B cell (primary cell): Measurements from ENCODE around the gene TTLL5. TPM values are rescaled to one million over a fixed set of nuclear protein-coding genes. Genes with fewer than 3 reads are reported as not detected.

Experiments used
- ATAC-seq: fragments of 200-7000 bp; cut with Tn5 transposase; one replicate; pipeline ENCODE4 v1.10.0; 2021; ENCODE audit warnings: low read depth, mild to moderate bottlenecking, moderate number of reproducible peaks, moderate library complexity
- CTCF ChIA-PET: fragments of 350-600 bp; sonication (Branson Sonifier 250); formaldehyde crosslinking; loops from one replicate; lab custom pipeline; 2021; ENCODE audit warnings: antibody characterized with exemption, inconsistent platforms; lab: Charles Lee
- POLR2A ChIA-PET: fragments of 350-600 bp; sonication (Branson Sonifier 250); formaldehyde crosslinking; loops from one replicate; lab custom pipeline; 2021; ENCODE audit warnings: antibody characterized with exemption; lab: Charles Lee
- DNase-seq: peaks from one replicate; pipeline ENCODE4 v3.0.0; 2013
- H2AFZ ChIP-seq: 2 replicates; pipeline ENCODE4 v1.6.1; 2012; ENCODE audit warnings: mild to moderate bottlenecking, low read depth, low read length; ENCODE audit not compliant: insufficient read depth, poor library complexity, severe bottlenecking
- H3K27ac ChIP-seq, 2 donors: 1 replicate in 1 of 2; 2 replicates in 1 of 2; pipeline ENCODE4 v1.5.1; 2012 to 2013; ENCODE audit warnings: low read length in 2 of 2, mild to moderate bottlenecking in 2 of 2, moderate library complexity in 1 of 2
- H3K27me3 ChIP-seq, 4 experiments: fragments of 200-600 bp in 1 of 4; sonication (generic) in 1 of 4; replicated peaks in 1 of 4; 1 replicate in 2 of 4; 2 replicates in 2 of 4; pipeline versions ENCODE4 v1.6.1 to v1.7.0; 2013 to 2016; ENCODE audit warnings: low read length in 3 of 4, mild to moderate bottlenecking in 2 of 4, mixed read lengths in 1 of 4, moderate library complexity in 1 of 4; ENCODE audit not compliant: insufficient read depth in 4 of 4, control insufficient read depth in 3 of 4; ENCODE audit errors: control extremely low read depth in 1 of 4
- H3K36me3 ChIP-seq, 2 experiments: replicated peaks in 1 of 2; 1 replicate in 1 of 2; 2 replicates in 1 of 2; pipeline versions ENCODE4 v1.6.1 to v1.7.1; 2013; ENCODE audit warnings: low read length in 1 of 2; ENCODE audit not compliant: insufficient read depth in 2 of 2, control insufficient read depth in 1 of 2; ENCODE audit errors: control extremely low read depth in 1 of 2, extremely low read depth in 1 of 2
- H3K4me1 ChIP-seq, 2 donors: fragments of 200-600 bp in 1 of 2; sonication (generic) in 1 of 2; 1 replicate in 1 of 2; 2 replicates in 1 of 2; pipeline versions ENCODE4 v1.5.1 to v1.6.1; 2013 to 2017; ENCODE audit warnings: low read length in 2 of 2; ENCODE audit not compliant: control insufficient read depth in 2 of 2, insufficient read depth in 2 of 2
- H3K4me2 ChIP-seq: replicated peaks from 2 replicates; pipeline ENCODE3; 2012; ENCODE audit warnings: mild to moderate bottlenecking, low read depth, low read length; ENCODE audit not compliant: poor library complexity, severe bottlenecking
- H3K4me3 ChIP-seq, 5 experiments: fragments of 200-600 bp in 1 of 5; sonication (generic) in 1 of 5; 1 replicate in 3 of 5; 2 replicates in 2 of 5; pipeline versions ENCODE4 v1.5.1 to v1.7.0; 2011 to 2016; ENCODE audit warnings: low read length in 4 of 5, mild to moderate bottlenecking in 4 of 5, low read depth in 2 of 5, control low read depth in 1 of 5, moderate library complexity in 1 of 5; ENCODE audit not compliant: insufficient read depth in 1 of 5; ENCODE audit errors: control extremely low read depth in 1 of 5, extremely low read depth in 1 of 5
- H3K79me2 ChIP-seq: fragments of 200-600 bp; sonication (generic); one replicate; pipeline ENCODE4 v1.6.0; 2016; ENCODE audit warnings: low read length; ENCODE audit not compliant: control insufficient read depth, insufficient read depth
- H3K9ac ChIP-seq: fragments of 200-600 bp; sonication (generic); 2 replicates; pipeline ENCODE4 v1.6.1; 2017; ENCODE audit warnings: mild to moderate bottlenecking, low read length, moderate library complexity
- H3K9me3 ChIP-seq, 3 donors: one replicate each; pipeline versions ENCODE4 v1.6.1 to v1.7.1; 2013; ENCODE audit warnings: low read length in 2 of 3; ENCODE audit not compliant: control insufficient read depth in 2 of 3, insufficient read depth in 1 of 3; ENCODE audit errors: control extremely low read depth in 1 of 3
- H4K20me1 ChIP-seq: 2 replicates; pipeline ENCODE4 v1.6.0; 2012; ENCODE audit warnings: mild to moderate bottlenecking, low read length; ENCODE audit not compliant: insufficient read depth, control insufficient read depth, poor library complexity, severe bottlenecking
- H3K27ac Mint-ChIP-seq: one replicate; pipeline ENCODE4 v1.8.0; 2021; ENCODE audit warnings: mixed read lengths
- H3K27me3 Mint-ChIP-seq: one replicate; pipeline ENCODE4 v1.8.0; 2021; ENCODE audit warnings: mixed read lengths
- H3K4me1 Mint-ChIP-seq: one replicate; pipeline ENCODE4 v1.8.0; 2021; ENCODE audit warnings: mixed read lengths
- H3K4me3 Mint-ChIP-seq: one replicate; pipeline ENCODE4 v1.8.0; 2021; ENCODE audit warnings: mixed read lengths
- H3K9me3 Mint-ChIP-seq: one replicate; pipeline ENCODE4 v1.8.0; 2022; ENCODE audit warnings: mixed read lengths; ENCODE audit not compliant: insufficient read depth
- EZH2 ChIP-seq: IDR thresholded peaks from 2 replicates; pipeline ENCODE4 v1.6.1; 2012; ENCODE audit warnings: borderline replicate concordance, low read depth, mild to moderate bottlenecking, moderate library complexity, low read length; ENCODE audit not compliant: insufficient read depth, poor library complexity, severe bottlenecking
- WGBS: methylation state at CpG from one replicate; pipeline ENCODE4 v1.1.5; 2013; ENCODE audit warnings: missing lambda C conversion rate; ENCODE audit not compliant: insufficient coverage; 5-methylcytosine and 5-hydroxymethylcytosine counted together
- intact Hi-C: fragments of 100-400 bp; cut with micrococcal nuclease; formaldehyde crosslinking; loops from one replicate; pipeline ENCODE4 v1.10.0; 2022
- polyA plus RNA-seq: library from polyadenylated mRNA; depleted of rRNA; stranded (reverse); fragments of >200 nt; gene quantifications from 2 replicates; pipeline ENCODE4 v1.2.3, GENCODE V29; 2012
- total RNA-seq, 2 donors: library from RNA; stranded (reverse); fragments of 120-200 nt in 1 of 2; gene quantifications; 1 replicate in 1 of 2; 2 replicates in 1 of 2; pipeline versions ENCODE4 v1.2.3 to v1.2.4, GENCODE V29; 2013 to 2022
- TF ChIP-seq, protein P1 (sequence below): fragments of 200-600 bp; IDR thresholded peaks from one replicate; pipeline ENCODE4 v1.8.0; 2022; ENCODE audit warnings: antibody characterized with exemption, mild to moderate bottlenecking

Gene TTLL5
- total and polyA plus RNA-seq, 2 donors (not counting 1 experiment from before 2014, with no cell fraction given): 10.9 to 50.9 TPM

GRCh38 chr14:75626863-75627262, 34.2 kb upstream of the TTLL5 start:
- Histone ChIP-seq H3K9ac (no peak overlapping the region), H3K9me3 (peaks cover 0 to 4% (median 0%) of the 10 kb centered on the region in 3 donors), H4K20me1 (no peaks in the 10 kb centered on the region), H3K27ac (no peak overlapping the region), H2AFZ (no peak overlapping the region), H3K79me2 (no peaks in the 10 kb centered on the region), H3K27me3 (peaks cover 0 to 19% (median 14%) of the 10 kb centered on the region in 4 experiments), H3K4me1 (peaks cover 9 to 11% of the 10 kb centered on the region in 2 donors), H3K4me3 (no peak overlapping the region), H3K4me2 (no peak overlapping the region), H3K36me3 (no peaks in the 10 kb centered on the region)
- WGBS: 100% methylated on average over 1 of the region's 3 CpGs
- CTCF ChIA-PET: interaction anchor here (1.4 kb wide), 1 partner anchor 10 kb away, joined by 4 read pairs; no protein-coding TSS in a partner anchor
- no peak overlapping the region for H3K4me3 Mint-ChIP-seq
- ATAC-seq (no peak), DNase-seq (no peak)
- intact Hi-C loops: no loop called here
- peaks cover 14% of the 10 kb centered on the region for H3K4me1 Mint-ChIP-seq
- POLR2A ChIA-PET: no interaction called here
- peaks cover 30% of the 10 kb centered on the region for H3K27me3 Mint-ChIP-seq
- no peaks in the 10 kb centered on the region for H3K9me3 Mint-ChIP-seq
- H3K27ac Mint-ChIP-seq: no peak overlapping the region
- TF ChIP-seq, protein P1, sequence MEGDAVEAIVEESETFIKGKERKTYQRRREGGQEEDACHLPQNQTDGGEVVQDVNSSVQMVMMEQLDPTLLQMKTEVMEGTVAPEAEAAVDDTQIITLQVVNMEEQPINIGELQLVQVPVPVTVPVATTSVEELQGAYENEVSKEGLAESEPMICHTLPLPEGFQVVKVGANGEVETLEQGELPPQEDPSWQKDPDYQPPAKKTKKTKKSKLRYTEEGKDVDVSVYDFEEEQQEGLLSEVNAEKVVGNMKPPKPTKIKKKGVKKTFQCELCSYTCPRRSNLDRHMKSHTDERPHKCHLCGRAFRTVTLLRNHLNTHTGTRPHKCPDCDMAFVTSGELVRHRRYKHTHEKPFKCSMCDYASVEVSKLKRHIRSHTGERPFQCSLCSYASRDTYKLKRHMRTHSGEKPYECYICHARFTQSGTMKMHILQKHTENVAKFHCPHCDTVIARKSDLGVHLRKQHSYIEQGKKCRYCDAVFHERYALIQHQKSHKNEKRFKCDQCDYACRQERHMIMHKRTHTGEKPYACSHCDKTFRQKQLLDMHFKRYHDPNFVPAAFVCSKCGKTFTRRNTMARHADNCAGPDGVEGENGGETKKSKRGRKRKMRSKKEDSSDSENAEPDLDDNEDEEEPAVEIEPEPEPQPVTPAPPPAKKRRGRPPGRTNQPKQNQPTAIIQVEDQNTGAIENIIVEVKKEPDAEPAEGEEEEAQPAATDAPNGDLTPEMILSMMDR: no peak
- no peak for TF ChIP-seq EZH2

DNA sequence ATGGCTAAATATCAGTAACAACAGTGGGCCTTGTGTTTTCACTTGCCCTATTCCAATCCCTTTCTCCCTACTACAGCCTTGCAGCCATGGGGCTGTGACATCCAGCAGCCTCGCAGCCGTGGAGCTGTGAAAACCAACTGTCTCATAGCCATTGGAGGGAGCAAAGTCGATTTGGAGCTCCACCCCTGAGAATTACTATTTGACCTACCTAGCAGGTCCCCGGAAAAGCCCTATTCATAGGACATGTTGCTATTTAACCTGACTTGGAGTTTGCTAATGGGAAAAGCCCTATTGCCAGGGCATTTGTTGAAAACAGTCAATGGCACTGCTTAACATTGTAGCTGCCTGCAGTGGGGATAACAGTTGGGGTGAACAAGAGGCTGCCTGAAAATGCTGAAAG, 33.6 kb upstream of the TTLL5 start:
- WGBS: 100% methylated on average over 2 of the region's 4 CpGs

More for the DNA sequence above, 33.6 kb upstream of the TTLL5 start:
- Histone ChIP-seq H3K36me3 (no peaks in the 10 kb centered on the region), H3K79me2 (no peaks in the 10 kb centered on the region), H2AFZ (no peak overlapping the region), H3K4me1 (peaks cover 9 to 11% of the 10 kb centered on the region in 2 donors), H3K27me3 (peaks cover 0 to 15% (median 12%) of the 10 kb centered on the region in 4 experiments), H3K4me2 (no peak overlapping the region), H3K4me3 (no peak overlapping the region), H3K27ac (no peak overlapping the region), H3K9me3 (peaks cover 0 to 4% (median 0%) of the 10 kb centered on the region in 3 donors), H4K20me1 (no peaks in the 10 kb centered on the region), H3K9ac (no peak overlapping the region)
- ChIA-PET POLR2A (no interaction called here), CTCF (interaction anchor here (1.4 to 2.0 kb wide), 2 partner anchors 10 to 27 kb away, joined by 4 to 5 read pairs; no protein-coding TSS in a partner anchor)
- DNase-seq (no peak), ATAC-seq (no peak)
- no peaks in the 10 kb centered on the region for H3K9me3 Mint-ChIP-seq
- peaks cover 14% of the 10 kb centered on the region for H3K4me1 Mint-ChIP-seq
- H3K27me3 Mint-ChIP-seq: peaks cover 27% of the 10 kb centered on the region
- no peak overlapping the region for H3K4me3 Mint-ChIP-seq
- intact Hi-C loops: no loop called here
- no peak overlapping the region for H3K27ac Mint-ChIP-seq
- TF ChIP-seq, protein P1: no peak
- TF ChIP-seq EZH2: no peak
